Upper lobe of right lung (tissue), 1 donor: ENCODE measurements around the gene NOTUM. TPM values are rescaled to one million over a fixed set of nuclear protein-coding genes. Genes with fewer than 3 reads are reported as not detected.

Experiments used
- ATAC-seq: fragments of 200-7000 bp; cut with Tn5 transposase; one replicate; pipeline ENCODE4 v1.9.1; 2020; ENCODE audit warnings: mild to moderate bottlenecking, moderate library complexity
- DNase-seq: peaks from one replicate; pipeline ENCODE4 v3.0.0-alpha.2; 2020
- H3K27ac ChIP-seq: fragments of 200-600 bp; one replicate; pipeline ENCODE4 v1.8.0; 2022
- H3K27me3 ChIP-seq: fragments of 200-600 bp; one replicate; pipeline ENCODE4 v1.8.0; 2022; ENCODE audit warnings: mild to moderate bottlenecking
- H3K36me3 ChIP-seq: fragments of 200-600 bp; one replicate; pipeline ENCODE4 v1.8.0; 2022
- H3K4me1 ChIP-seq: fragments of 200-600 bp; one replicate; pipeline ENCODE4 v1.8.0; 2022
- H3K4me3 ChIP-seq: fragments of 200-600 bp; one replicate; pipeline ENCODE4 v1.8.0; 2022; ENCODE audit warnings: mild to moderate bottlenecking
- H3K9me3 ChIP-seq: fragments of 200-600 bp; one replicate; pipeline ENCODE4 v1.8.0; 2022
- intact Hi-C: fragments of 100-400 bp; cut with DNase I; formaldehyde crosslinking; loops from one replicate; pipeline ENCODE4 v1.11.0; 2022
- total RNA-seq: library from RNA; stranded (reverse); fragmentation: NEBNext Ultra II Directional; extraction: Animal tissue kit (Norgen Biotek cat#: 25700); gene quantifications from one replicate; pipeline ENCODE4 v1.2.1, GENCODE V29; 2021
- TF ChIP-seq, protein P1 (sequence below): fragments of 200-600 bp; IDR thresholded peaks from one replicate; pipeline ENCODE4 v1.8.0; 2022; ENCODE audit warnings: antibody characterized with exemption
- donor health status: DM: no; HTN: yes; CAD: no; lungs with severe emphysema.

NOTUM gene
- total RNA-seq, 1 donor from 2014 or later = 6.1 TPM

DNA sequence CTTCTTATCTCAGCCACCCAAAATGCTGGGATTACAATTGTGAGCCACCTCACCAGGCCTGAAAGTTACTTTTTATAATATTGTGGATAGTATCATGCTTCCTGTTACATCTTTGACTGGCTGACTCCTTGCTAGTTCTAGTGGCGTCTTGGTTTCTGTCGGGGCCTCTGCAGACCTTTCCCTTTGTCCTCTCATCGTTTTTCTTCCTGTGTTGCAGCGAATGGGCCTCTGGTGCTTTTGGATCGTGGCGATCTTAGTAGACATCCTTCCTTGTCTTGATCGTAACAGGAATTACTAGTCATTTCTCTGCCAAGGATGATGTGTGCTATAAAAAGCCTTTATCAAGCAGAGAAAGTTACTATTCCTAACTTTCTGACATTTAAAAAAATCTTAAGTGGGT lies 37.2 kb upstream of the NOTUM start:
- TF ChIP-seq, protein P1, sequence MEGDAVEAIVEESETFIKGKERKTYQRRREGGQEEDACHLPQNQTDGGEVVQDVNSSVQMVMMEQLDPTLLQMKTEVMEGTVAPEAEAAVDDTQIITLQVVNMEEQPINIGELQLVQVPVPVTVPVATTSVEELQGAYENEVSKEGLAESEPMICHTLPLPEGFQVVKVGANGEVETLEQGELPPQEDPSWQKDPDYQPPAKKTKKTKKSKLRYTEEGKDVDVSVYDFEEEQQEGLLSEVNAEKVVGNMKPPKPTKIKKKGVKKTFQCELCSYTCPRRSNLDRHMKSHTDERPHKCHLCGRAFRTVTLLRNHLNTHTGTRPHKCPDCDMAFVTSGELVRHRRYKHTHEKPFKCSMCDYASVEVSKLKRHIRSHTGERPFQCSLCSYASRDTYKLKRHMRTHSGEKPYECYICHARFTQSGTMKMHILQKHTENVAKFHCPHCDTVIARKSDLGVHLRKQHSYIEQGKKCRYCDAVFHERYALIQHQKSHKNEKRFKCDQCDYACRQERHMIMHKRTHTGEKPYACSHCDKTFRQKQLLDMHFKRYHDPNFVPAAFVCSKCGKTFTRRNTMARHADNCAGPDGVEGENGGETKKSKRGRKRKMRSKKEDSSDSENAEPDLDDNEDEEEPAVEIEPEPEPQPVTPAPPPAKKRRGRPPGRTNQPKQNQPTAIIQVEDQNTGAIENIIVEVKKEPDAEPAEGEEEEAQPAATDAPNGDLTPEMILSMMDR = no peak
- Histone ChIP-seq H3K4me1 (peaks cover 3% of the 10 kb centered on the region), H3K27ac (no peak overlapping the region), H3K27me3 (no peaks in the 10 kb centered on the region), H3K36me3 (peaks cover 4% of the 10 kb centered on the region), H3K4me3 (no peak overlapping the region), H3K9me3 (no peaks in the 10 kb centered on the region)
- ATAC-seq (no peak), DNase-seq (no peak)
- intact Hi-C loops = no loop called here

DNA sequence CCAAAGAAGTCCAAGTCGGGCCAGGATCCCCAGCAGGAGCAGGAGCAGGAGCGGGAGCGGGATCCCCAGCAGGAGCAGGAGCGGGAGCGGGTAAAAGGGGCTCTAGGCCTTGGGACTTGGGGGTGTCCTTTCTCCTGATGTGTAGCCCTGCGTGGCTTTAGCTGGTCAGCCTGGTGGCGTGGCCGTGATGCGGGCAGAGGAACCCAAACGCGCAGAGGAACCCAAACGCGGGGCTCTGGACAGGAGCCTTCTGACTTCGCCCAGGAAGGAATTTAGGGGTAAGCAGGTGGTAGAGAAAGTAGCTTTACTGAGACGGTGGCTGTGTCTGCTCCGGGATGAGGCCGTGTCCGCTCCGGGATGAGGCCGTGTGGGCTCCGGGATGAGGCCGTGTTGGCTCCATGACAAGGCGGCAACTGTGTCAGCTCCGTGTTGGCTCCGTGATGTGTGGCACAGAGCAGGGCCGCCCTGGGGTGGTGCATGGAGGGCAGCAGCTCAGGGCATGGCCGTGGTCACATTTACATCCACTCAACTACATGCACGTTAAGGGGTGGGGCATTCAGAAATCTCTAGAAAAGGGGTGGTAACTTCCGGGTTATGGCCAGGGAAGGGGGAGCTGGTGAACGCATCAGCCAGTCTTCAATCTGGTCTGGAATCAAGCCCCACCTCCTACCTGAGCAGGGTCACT lies 35.9 kb upstream of the NOTUM start:
- peaks cover 14% of the 10 kb centered on the region for H3K4me1 ChIP-seq
- no peaks in the 10 kb centered on the region for H3K27me3 ChIP-seq
- DNase-seq (no peak), ATAC-seq (no peak)
- H3K27ac ChIP-seq = no peak overlapping the region
- H3K4me3 ChIP-seq = no peak overlapping the region
- intact Hi-C loops = no loop called here
- H3K9me3 ChIP-seq = no peaks in the 10 kb centered on the region
- TF ChIP-seq, protein P1 = no peak
- H3K36me3 ChIP-seq = peaks cover 4% of the 10 kb centered on the region

DNA sequence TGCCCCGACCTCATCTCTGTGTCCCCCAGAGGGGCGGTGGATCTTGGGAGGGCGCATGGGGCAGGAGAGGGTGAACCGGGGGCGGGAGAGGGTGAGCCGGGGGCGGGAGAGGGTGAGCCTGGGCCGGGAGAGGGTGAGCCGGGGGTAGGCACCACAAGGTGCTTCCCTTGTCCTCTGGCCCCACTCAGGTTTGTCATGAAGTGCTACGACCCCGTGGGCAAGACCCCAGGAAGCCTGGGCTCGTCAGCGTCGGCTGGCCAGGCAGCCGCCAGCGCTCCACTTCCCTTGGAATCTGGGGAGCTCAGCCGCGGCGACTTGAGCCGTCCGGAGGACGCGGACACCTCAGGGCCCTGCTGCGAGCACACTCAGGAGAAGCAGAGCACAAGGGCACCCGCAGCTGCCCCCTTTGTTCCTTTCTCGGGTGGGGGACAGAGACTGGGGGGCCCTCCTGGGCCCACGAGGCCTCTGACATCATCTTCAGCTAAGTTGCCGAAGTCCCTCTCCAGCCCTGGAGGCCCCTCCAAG lies 35.3 kb upstream of the NOTUM start:
- DNase-seq (no peak), ATAC-seq (no peak)
- no peaks in the 10 kb centered on the region for H3K27me3 ChIP-seq
- H3K4me1 ChIP-seq = peaks cover 20% of the 10 kb centered on the region
- intact Hi-C loops = no loop called here
- H3K27ac ChIP-seq = no peak overlapping the region
- H3K36me3 ChIP-seq = peaks cover 4% of the 10 kb centered on the region
- H3K4me3 ChIP-seq = no peak overlapping the region
- TF ChIP-seq, protein P1 = no peak
- H3K9me3 ChIP-seq = no peaks in the 10 kb centered on the region

- Histone ChIP-seq H3K36me3 (peaks cover 4% of the 10 kb centered on the region), H3K4me1 (peaks cover 26% of the 10 kb centered on the region), H3K27ac (no peak overlapping the region), H3K4me3 (no peak overlapping the region), H3K27me3 (no peaks in the 10 kb centered on the region), H3K9me3 (no peaks in the 10 kb centered on the region)
- TF ChIP-seq, protein P1 = no peak
- DNase-seq (no peak), ATAC-seq (no peak)
- intact Hi-C loops = no loop called here
These were observed 34.7 kb upstream of the NOTUM start for GRCh38 chr17:81995463-81996231.

- H3K9me3 ChIP-seq = no peaks in the 10 kb centered on the region
- intact Hi-C loops = no loop called here
- H3K36me3 ChIP-seq = peaks cover 4% of the 10 kb centered on the region
- H3K4me3 ChIP-seq = no peak overlapping the region
- TF ChIP-seq, protein P1 = no peak
- no peak overlapping the region for H3K27ac ChIP-seq
- peaks cover 26% of the 10 kb centered on the region for H3K4me1 ChIP-seq
- H3K27me3 ChIP-seq = no peaks in the 10 kb centered on the region
- no peak for DNase-seq
- no peak for ATAC-seq
These were observed 33.8 kb upstream of the NOTUM start for GRCh38 chr17:81994593-81995462.
